D721Med (cell line): ENCODE measurements around the gene TTLL8.
"Not testable (repeated sequence)": the region's sequence is repeated elsewhere in the genome, so short reads cannot be mapped to it uniquely, and the experiment has no call there.

Experiments used
- DNase-seq: peaks from one replicate; pipeline ENCODE4 v3.0.0; 2011; ENCODE audit warnings: low spot score; ENCODE audit not compliant: insufficient read length
- FAIRE-seq: peaks from 2 replicates; lab custom pipeline; 2011; peaks lifted over from hg19 to GRCh38; lab: Jason Lieb, UNC
- TF ChIP-seq, protein P1 (sequence below): IDR thresholded peaks from 2 replicates; pipeline ENCODE4 v1.5.1; 2012; ENCODE audit warnings: mild to moderate bottlenecking, control low read depth; ENCODE audit not compliant: insufficient read depth; ENCODE audit errors: missing control alignments

Gene TTLL8

DNA sequence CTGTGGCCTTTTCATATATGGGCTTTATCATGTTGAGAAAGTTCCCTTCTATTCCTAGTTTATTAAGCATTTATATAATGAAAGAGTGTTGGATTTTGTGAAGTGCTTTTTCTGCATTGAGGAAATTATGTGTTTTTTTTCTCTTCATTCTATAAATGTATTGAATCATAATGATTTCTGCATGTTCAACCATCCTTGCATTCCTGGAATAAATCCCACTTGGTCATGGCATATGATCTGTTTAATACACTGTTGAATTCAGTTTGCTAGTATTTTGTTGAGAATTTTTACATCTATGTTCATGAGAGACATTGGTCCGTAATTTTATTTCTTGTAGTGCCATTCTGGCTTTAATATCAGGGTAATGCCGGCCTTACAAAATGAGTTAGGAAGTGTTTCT, 71.8 kb downstream of the TTLL8 start:
- DNase-seq (no peak), FAIRE-seq (no peak)
- TF ChIP-seq, protein P1, sequence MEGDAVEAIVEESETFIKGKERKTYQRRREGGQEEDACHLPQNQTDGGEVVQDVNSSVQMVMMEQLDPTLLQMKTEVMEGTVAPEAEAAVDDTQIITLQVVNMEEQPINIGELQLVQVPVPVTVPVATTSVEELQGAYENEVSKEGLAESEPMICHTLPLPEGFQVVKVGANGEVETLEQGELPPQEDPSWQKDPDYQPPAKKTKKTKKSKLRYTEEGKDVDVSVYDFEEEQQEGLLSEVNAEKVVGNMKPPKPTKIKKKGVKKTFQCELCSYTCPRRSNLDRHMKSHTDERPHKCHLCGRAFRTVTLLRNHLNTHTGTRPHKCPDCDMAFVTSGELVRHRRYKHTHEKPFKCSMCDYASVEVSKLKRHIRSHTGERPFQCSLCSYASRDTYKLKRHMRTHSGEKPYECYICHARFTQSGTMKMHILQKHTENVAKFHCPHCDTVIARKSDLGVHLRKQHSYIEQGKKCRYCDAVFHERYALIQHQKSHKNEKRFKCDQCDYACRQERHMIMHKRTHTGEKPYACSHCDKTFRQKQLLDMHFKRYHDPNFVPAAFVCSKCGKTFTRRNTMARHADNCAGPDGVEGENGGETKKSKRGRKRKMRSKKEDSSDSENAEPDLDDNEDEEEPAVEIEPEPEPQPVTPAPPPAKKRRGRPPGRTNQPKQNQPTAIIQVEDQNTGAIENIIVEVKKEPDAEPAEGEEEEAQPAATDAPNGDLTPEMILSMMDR, result no peak

DNA sequence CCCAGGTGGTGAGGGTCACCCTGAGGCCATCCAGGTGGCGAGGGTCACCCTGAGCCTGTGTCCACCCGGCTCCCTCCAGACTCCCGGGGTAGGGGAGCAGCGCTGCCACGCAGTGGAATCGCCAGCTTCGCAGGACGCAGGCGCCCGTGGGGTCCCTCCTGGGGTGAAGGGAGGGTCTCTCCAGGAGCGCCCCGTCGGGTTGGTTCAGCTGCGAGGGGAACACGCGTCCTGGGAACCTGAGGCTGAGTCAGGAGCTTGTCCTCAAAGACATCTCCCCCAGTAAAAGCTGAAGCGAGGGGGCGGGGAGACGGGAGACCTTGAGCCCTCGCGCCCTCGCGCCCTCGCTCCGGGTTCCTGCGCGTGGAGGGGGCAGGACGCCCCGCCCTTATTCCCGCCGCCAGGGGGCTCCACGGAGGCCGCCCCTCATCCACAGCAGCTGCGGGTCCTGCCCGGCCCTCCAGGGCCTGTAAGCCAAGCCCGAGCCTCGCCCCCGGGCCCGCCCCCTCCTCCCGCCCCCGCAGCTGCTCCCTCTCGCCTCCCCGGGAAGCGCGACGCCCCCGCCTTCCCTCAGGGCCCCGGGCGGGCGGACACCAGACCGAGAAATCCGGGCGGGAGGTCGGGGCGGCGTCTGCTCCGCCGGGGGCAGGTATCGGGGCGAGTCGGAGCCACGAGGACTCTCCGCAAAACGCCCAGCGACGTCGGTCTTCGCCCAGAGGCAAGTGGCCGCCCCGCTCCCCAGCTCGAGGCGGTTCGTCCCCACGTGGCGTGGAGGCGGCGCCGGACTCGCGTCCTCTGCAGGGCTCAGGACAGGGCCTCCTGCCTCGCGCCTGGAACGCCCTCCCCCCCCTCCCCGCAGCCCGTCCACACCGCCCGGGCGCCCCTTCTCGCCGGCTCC, 74.7 kb downstream of the TTLL8 start:
- TF ChIP-seq, protein P1, result peak; percentile 3
- FAIRE-seq, result no peak
- DNase-seq, result no peak

DNA sequence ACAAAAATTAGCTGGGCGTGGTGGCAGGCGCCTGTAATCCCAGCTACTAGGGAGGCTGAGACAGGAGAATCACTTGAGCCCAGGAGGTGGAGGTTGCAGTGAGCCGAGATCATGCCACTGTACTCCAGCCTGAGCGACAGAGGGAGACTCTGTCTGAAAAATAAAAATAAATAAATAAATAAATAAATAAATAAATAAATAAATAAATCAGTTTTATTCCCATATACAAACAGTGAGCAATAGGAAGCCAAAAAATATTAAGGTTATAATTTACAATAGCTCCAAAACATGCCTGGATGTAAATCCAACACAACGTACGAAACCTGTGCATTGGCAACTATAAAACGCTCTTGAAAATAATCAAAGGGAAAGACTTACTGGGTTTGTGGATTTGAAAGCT, 76.3 kb downstream of the TTLL8 start:
- FAIRE-seq, DNase-seq: not testable (repeated sequence)

DNA sequence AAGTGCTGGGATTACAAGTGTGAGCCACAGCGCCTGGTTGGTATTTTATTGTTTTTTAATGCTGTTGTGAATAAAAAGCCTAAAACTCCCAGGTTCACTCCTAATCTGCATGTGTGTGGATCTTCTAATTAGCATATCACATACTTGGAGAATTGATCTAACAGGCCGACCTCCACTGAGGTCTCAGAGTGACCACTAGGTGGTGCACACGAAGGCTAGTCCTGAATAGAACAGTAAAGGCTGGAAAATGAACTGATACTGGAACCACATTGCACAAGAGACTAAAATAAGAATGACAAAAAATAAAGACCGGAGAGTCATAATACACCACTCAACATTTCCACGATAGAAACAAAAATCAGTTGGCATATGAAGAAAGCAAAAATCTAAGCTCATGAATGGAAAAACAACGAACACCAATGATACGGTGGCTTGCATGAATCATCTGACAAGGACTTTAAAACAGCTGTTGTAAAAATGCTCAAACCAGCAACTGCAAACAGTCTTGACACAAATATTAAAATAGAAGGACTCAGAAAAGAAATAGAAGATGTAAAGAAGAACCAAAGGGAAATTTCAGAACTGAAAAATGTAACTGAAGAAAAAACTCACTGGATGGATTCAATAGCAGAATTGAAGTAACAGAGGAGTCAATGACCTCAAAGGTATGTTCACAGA, 78.4 kb downstream of the TTLL8 start:
- DNase-seq (no peak), FAIRE-seq (no peak)
- TF ChIP-seq, protein P1, result peak; percentile 33

DNA sequence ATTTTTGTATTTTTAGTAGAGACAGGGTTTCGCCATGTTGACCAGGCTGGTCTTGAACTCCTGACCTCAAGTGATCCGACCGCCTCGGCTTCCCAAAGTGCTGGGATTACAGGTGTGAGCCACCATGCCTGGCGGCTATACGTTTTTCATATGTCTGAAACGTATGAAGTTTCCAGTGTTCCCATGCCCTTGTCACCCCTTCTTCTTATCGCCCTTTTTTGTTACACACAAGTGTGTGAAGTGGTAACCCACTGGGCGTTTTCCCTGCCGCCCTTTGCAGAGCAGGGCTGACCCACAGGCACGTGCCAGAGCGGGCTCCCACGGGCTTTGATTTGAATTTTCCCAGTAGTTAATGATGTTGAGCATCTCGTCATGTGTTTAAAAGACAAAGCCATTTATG, 80.5 kb downstream of the TTLL8 start:
- TF ChIP-seq, protein P1, result no peak
- DNase-seq (no peak), FAIRE-seq (no peak)

DNA sequence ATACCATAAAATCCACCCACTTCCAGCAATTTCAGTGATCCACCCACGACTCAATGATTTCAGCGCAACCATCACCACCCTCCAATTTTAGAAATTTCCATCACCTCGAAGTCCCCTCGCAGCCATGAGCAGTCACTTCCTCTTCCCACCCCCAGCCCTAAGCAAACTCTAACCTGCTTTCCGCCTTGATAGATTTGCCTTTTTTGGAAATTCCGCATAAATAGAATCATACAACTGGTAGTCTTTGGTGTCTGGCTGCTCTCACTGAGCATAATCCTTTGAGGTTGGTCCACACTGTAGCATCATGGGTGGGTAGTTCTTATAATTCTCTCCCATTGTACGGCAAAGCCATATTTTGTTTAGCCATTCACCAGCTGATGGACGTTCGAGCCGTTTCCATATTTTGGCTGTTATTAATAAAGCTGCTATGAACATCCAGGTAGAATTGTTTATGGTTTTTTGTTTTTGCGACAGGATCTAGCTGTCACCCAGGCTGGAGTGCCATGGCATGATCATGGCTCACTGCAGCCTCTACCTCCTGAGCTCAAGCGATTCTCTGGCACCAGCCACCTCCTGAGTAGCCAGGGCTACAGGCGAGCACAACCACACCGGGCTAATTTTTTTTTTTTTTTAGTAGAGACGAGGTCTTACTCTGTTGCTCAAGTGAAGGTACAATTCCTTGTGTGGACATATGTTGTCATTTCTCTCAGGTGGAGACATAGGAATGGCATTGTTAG, 81.5 kb downstream of the TTLL8 start:
- FAIRE-seq, result no peak
- no peak for DNase-seq
- TF ChIP-seq, protein P1, result no peak
